GM13976 (cell line): ENCODE data around the gene ARHGEF4.

Experiments
- DNase-seq: peaks from one replicate; pipeline ENCODE4 v3.0.0; 2012; ENCODE audit warnings: low spot score
- CTCF ChIP-seq: IDR thresholded peaks from 2 replicates; pipeline ENCODE4 v1.5.1; 2012; ENCODE audit warnings: borderline replicate concordance, mild to moderate bottlenecking; ENCODE audit not compliant: insufficient read depth; ENCODE audit errors: extremely low read depth, missing control alignments, control extremely low read depth
- in situ Hi-C: fragments of 300-500 bp; cut with MboI; formaldehyde crosslinking; loops from one replicate; pipeline ENCODE4 v1.12.0; 2022; ENCODE audit warnings: low sequenced_read_pairs, mixed read lengths, inconsistent platforms; ENCODE audit not compliant: unreplicated experiment

The ARHGEF4 gene

GRCh38 chr2:130832296-130832940, 4.3 kb upstream of the ARHGEF4 start:
- TF ChIP-seq CTCF, result no peak
- in situ Hi-C loops, result no loop called here
- no peak for DNase-seq

- no peak for DNase-seq
- TF ChIP-seq CTCF, result no peak
- in situ Hi-C loops, result no loop called here
These were observed 2.4 kb upstream of the ARHGEF4 start for GRCh38 chr2:130834091-130834930.

- no peak for TF ChIP-seq CTCF
- no peak for DNase-seq
- in situ Hi-C loops, result no loop called here
These were observed 1.6 kb upstream of the ARHGEF4 start for GRCh38 chr2:130834931-130835765.

DNA sequence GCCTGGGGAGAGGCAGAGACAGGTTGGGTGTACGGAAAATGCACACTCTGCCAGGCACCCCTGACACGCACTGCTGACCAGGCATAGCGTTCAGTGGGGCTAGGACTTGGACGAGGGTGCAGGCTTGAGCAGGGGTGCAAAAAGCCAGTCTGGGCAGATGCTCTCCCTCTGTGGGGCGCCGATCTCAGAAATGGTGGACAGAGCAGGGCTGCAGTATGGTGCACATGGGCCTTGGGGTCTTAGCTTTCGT, 1.0 kb upstream of the ARHGEF4 start:
- in situ Hi-C loops, result no loop called here

DNA sequence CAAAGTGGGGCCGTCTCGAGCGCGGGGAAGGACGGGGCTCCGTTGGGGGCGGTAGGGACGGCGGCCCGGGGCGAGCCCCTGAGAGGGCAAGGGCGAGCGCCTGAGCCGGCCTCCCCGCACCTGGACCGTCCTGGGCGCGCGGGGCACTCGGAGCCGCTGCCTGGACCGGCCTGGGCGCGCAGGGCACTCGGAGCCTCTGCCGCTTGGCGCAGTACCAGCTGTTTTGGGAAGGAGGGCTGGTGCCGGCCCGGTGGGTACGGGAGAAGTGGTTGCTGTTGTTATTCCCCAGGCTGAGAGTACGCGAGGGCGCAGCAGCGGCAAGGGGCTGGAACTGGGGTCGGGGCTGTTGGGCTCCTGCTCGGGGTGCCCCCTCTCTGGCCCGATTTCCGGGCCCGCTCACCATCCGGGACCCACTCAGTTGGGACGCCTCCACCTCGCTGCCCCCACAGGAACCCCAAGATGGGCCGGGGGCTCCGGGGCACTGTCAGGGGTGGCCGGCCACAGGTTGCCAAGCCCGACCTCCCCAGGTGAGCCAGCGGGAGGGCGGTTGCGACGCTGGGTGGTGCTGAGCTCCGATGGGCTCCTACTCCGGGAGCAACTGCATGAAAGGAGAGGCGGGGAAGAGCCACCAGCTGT, 579 bp downstream of the ARHGEF4 start:
- in situ Hi-C loops, result no loop called here
- TF ChIP-seq CTCF, result no peak
- DNase-seq, result no peak

More for the DNA sequence above, 1.0 kb upstream of the ARHGEF4 start:
- TF ChIP-seq CTCF, result no peak
- DNase-seq, result no peak
